Retina (tissue), 1 donor: ENCODE measurements around the gene ANXA11.

Experiments
- DNase-seq: peaks from one replicate; pipeline ENCODE4 v3.0.0-alpha.2; 2016

The ANXA11 gene

DNA sequence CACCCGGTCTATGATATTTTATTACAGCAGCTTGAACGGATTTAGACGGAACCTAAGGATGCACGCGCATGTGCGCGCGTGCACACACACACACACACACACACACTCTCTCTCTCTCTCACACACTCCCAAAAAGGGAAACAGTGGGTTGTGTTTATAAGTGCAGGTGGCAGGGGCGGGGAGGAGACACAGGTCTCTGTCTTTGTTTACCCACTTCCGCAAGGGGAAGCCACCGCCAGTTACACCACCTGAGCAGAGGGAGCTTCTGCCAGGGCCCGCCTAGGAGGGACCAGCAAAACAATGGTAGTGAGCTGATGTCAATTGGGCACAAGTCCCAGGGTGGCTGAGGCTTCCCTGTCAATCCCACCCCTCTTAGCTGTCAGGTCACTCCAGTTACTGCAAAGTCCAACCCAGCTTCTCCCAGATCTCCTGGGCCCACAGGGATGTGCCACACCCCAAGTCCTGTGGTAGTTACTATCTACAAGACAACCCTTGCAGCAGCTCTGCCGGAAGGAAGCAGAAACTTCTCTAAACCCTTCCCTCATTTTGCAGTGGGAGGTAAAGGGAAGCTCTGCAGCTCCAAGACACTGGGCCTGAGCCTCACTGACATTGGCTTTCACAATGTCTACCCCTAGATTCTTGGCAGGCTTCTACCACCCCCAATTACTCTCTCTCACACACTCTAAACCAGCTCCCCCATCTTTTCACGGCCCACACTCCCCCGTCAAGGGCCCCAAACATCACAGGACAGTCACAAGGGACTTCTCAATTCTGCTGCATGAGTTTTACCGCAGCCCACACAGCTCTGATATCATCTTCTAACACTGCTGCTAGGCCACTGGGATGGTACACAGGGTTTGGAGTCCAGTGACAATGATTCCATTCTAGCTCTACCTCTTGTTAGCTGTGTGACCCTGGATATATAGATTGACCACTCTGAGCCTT, 17.6 kb downstream of the ANXA11 start:
- no peak for DNase-seq

DNA sequence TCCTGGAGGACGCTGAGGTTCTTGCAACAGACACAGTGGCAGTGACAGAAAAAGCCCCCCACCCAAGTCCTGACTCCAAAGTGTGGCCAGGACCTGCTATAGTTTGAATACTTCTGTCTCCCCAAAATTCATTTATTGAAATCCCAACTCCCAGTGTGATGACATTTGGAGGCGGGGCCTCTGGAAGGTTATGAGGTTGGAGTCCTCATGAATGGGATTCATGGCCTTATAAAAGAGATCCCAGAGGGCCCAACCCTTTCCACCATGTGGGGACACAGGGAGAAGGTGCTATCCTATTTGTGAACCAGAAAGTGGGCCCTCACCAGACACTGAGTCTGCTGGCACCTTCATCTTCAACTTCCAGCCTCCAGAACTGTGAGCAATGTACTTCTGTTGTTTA, 18.3 kb downstream of the ANXA11 start:
- DNase-seq: no peak

DNA sequence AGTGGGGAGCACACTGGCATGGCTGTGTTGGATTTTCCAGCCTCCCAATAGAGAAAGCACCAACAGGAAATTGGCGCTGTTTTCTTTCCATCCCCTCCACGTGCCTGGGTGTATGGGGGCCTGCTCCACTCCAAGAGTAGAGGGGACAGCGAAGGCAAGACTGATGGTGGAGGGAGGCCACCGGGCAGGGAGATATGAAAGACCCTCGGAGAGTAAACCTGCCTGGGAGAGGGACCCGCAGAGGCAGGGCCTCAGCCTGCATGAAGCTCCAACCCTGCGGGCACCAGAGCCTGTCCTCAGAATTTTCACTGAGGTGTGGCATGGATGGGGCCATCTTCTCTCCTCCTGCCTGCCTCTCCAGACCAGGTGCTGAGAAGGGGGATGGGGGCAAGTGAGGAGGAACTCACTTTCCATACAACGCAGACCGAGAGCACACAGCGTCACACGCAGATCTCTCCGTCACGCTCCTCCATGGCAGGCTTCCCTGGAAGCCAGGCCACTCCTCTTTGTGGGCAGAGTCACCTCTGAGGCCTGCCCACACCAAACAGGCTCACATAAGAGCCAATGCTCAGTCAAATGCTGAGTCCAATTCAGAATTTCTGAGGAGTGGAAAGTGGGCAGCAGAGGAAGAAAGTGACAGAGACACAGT, 18.8 kb downstream of the ANXA11 start:
- no peak for DNase-seq

DNA sequence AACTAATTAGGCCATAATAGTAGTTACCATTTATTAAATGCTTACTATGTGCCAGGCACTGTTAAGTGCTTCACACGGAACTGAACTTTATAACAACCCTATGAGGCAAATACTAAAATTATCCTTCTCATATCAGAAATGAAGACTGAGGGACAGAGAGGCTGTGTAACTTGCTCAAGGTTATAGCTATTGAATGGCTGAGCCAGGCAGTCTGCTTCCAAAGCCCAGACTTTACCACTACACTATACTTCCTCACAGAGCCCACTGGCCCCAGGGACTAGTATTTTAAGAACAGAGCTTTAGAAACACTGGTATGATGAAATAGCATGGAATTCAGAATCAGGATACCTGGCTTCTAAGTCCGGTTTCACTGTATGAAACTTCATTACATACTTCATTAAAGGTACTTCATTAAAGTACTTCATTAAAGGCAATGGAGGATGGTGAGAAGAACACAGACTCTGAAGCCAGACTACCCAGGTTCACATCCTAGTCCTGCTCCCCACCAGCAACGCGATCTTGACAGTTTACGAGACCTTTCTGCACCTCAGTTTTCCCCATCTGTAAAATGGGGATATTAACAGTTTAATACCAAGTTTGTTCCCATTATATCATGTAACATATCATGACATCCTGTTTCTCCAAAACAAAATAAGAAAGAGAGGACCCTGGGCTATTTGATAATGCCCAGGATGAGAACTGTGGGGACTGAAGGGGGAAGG, 19.6 kb downstream of the ANXA11 start:
- no peak for DNase-seq

DNA sequence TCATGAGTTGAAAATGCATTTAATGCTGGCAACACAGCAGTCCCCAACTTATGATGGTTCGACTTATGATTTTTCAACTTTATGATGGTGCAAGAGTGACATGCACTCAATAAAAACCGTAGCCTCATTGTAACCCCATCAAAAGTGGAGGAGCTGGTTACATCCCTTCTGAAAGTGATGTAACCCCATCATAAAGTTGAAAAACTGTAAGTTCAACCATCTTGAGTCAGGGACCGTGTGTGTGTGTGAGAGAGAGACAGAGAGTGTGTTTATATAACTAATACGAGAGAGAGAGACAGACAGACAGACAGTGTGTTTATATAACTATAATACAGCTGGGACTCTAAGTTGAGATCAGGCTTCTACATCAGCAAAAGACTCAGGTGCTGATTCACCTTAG, 21.0 kb downstream of the ANXA11 start:
- DNase-seq: no peak

DNA sequence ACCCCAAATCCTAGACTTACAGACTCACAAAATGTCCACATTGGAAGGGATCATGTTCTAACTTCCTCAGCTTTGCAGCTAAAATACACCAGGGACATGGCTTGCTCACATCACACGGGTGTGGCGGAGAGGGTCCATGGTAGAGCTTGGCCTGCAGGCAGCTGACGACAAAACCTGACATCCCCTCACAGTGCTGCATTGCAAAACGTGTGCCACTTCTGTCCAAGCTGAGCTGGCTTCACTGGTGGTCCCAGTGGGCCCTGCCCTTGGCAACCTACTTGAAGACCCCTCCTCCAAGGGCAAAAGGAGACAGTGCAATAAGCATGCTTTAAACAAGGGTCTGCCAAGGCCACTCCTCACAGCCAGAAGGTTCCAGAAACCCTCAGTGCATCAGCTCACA, 21.9 kb downstream of the ANXA11 start:
- no peak for DNase-seq

DNA sequence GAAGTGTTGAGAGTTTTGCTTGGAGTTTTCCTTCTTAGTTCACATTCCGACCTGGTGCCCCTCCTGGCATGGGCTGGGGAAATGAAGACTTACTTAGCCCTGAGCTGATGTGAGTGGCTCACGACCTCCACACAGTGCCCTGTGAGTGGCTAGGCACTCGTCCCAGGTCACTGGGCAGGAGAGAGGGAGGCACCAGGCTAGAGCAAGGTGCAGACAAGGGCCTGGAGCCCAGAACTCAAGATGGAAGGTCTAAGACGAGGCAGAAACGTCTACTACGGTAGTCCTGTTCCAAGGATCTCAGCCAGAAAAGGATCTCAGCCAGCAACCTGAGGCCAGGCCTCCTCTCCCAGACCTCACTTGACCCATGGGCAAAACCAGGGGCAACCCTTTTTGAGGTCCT, 22.4 kb downstream of the ANXA11 start:
- DNase-seq: no peak

DNA sequence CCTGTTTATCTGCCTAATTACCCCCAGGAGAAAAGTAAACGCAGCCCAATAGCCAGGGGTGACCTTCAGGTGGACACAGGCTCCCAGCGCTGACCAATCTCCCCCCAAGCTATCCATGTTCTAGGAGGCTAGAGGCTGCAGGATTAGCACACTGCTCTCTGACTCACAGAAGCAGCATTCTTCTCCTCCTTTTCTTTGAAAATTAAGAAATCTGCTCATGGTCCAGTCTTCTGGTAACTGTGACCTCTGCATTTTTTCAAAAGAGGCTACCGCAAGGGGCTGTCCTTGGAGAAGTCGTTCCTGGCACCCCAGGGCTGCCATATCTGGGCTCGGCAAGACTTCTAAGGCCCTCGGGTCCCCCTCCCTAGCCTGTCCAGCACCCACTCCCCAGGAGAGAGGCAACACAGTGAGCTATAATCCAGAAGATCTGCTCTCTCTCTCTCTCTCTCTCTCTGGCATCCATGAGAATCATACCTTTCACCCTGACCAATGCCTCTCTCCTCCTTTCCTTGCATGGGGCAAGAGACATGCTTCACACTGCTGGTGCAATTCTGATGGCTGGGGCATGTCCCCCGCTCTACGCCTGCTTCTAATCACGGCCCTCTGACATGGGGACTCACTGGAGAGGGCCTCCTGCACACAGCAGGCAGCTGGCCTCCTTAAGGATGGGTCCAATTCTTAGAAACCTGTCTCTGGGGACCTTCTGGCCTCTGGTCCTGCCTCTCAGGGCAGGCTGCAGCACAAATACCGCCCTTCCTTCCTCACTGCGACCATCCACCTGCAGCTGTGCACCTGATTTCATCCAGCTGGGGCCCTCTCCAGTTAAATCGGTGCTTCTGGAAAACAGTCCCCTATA, 27.3 kb downstream of the ANXA11 start:
- no peak for DNase-seq

DNA sequence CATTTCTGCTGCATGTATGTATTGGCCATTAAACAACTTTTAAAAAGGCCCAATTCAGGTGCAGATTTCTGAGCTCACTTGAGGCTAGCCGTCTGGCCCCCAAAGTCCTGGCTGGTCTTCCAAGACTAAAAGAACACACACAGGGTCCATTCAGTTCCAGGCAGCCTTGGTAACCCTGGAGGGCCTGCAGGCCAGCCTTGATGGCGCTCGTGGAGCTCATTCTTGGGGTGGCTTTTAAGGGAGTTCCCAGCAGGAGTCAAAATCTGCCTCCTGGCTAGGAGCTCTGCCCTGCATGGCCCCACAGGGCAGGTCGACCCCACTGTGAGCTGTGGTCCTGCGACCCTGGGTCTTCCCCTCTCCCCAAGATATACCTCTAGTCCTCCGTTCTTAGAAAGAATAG, 28.8 kb downstream of the ANXA11 start:
- DNase-seq: no peak

DNA sequence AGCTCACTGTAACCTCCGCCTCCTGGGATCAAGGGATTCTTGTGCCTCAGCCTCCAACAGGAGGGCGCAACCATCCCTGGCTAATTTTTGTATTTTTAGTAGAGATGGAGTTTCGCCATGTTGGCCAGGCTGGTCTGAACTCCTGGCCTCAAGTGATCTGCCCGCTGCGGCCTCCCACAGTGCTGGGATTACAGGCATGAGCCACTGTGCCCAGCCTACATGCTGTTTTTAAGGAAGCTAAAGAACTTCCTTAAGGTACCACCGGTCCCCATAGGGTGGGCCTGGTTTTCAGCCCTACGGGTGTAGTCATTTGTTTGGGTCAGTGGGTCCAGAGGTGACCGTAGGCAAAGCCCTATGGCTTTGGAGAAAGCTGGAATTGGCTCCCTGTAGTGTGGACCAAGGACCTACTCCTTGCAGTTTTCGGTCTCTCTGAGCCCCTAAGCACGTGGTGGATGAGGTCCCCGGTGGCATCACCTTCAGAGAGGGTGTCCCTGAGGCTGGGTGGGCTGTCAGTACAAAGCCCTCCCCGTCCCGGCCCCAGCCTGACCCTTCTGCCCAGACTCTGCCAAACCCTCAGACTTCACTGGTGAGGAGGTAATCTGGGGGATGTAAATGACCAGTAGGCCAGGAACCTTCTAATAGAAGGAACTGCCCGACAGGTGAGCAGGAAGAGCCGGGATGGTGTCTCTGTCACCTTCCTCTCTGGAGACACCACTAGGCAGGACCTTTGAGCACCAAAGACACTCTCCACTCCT, 30.5 kb downstream of the ANXA11 start:
- no peak for DNase-seq

DNA sequence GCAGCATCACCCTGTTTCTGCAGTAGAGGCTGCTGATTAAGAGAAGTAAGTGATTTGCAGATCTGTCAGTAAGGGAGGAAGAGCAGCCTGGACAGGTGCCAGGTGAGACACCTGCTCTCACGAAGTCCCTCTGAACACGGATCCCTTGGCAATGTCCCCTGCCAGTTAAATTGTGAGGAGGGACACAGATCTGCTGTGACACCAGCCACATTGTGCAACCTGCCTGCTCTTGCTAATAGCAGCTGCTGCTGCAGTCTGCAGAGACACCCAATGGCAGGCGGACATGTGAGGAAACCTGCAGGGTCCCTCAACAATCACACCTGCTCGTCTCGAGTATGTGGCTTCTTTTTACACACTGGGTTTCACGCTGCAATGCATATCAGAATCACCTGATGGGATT, 31.9 kb downstream of the ANXA11 start:
- DNase-seq: no peak

DNA sequence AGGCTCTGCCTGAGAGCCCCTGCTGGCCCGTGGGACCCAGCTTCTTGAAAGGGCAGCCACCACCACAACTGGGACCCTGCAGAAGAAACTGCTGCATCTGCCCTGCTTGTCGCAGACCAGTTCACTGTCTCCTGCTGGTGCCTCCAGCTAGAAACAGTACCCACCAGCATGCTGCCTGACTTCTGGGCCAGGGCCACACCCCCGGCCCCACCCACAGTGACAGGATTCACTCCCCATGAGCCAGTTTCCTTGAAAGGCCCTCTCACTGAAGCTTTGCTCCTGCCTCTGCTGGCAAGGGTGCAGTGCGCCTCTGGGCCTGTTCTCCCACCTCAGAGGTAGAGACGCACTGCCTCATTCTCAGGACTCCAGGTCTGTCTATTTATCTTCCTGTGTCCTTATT, 32.4 kb downstream of the ANXA11 start:
- no peak for DNase-seq

DNA sequence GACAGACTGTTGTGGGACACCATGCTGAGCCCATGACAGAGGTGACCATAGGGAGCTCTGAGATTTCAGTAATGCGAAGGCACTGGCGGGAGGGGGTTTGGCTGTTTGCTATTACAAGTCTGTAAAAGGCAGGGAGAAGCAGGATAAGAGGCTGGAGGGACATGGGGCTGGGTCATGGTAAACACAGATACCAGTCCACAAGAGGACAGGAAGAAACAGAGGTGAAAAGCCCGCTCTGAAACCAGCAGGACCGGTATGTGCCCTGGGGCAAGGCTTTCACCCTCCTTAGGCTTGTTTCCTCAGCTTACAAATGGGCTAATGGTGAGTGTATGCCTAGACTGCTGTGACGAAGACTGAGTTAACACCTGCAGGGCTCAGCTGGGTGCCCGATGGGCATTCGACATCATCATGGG, 34.1 kb downstream of the ANXA11 start:
- DNase-seq: no peak

DNA sequence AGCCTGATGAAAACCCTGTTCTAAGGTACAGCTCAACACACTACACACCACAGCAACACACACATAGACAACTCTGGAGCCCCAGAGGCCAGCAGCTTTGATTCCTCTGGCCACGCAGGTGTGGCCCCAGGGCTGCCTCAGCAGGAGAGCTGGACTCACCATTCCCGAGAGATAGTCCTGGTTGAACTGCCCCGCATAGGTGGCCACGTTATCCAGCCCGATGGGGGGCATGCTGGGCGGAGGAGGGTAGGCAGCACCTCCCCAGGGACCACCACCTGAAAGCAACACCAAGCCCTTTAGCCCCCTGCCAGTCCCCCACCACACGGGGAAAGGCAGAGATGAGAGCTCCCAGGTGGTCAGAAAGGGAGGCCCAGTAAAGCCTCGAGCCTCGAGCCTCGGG, 34.7 kb downstream of the ANXA11 start:
- no peak for DNase-seq

DNA sequence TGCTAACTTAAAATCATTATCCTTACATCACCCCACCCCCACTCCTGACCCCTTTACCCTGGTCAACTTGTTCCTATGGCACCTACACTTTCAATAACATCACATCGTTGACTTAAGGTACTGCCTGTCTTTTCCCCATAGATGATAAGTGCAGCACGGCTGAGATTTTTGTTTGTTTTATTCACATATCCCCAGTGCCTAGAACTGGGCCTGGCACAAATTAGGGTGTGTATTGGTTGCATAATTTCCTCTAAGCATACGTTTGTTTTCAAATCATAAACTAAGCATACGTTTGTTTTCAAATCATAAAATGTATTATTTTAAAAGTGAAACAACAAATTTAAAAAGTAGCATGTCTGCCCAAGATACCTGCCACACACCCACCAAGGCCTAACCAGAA, 35.3 kb downstream of the ANXA11 start:
- DNase-seq: no peak

DNA sequence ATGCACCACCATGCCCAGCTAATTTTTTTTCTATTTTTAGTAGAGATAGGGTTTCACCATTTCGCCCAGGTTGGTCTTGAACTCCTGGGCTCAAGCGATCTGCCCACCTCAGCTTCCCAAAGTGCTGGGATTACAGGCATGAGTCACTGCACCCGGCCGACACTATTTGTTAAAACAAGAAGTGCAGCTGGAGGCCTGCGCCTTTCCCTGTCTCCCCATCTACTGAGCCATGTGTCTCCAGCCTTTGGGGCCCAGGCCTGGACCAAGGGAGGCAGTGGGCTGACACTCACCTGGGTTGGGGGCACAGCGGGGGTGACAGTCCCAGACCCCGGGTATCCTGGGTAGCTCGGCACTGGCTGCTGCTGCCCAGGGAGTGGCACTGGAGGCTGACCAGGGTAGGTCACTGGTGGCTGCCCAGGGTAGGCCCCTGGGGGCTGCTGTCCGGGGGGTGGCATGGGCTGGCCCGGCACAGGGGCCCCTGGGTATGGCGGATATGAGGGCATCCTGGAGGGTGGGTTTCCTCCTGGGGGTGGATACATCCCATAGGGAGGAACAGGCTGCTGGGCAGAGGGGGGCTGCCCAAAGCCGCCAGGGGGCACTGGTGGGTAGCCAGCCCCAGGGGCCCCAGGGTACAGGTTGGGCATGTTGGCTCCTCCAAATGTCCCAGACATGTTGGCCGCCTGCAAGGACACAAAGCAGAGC, 36.5 kb downstream of the ANXA11 start:
- no peak for DNase-seq

DNA sequence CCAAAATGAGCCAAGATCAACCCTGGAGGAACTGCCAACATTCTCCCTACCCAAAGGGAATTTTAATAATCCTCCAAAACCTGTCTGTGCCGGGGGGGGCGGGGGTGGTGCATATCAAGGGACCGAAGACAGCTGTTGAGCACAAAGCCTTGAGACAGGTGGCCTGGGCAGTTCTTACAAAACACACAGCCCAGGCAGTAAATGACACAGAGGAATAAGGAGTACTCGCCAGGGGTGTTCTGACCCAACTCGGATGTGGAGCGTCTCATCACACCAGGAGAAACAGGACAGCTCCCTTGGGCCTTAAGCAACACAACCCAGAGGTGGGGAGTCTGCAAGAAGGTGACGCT, 37.2 kb downstream of the ANXA11 start:
- no peak for DNase-seq

DNA sequence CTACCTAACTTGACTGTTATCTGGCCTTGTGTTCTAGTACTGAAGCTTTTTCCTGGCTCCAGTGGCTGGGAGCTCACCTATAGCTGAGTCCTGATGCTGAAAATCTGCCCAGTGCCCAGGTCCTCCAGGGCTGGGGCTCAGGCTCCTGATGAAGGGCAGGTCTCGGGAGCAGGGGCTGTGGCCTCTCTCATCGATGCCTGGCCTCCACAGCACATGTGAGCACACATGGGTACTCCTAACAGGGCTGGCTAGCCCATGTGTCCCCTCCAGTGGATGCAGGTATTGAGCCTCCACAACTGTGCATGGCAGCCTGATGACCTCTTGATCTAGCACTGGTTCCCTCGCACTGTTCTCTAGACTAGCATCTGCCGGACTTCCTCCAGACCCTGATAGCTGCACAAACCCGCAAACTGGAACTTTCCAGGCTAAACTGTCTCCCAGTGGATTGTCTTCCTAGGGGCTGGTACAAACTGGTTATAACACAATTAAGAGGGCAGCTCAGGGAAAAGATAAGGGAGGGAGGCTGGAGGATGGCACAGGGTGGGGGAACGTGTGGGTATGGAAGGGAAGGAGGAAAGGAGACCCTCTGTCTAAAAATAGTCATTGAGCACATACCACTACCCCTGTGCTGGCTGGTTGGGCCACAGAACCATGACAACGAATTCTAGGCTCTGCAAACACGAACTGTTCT, 37.7 kb downstream of the ANXA11 start:
- no peak for DNase-seq

DNA sequence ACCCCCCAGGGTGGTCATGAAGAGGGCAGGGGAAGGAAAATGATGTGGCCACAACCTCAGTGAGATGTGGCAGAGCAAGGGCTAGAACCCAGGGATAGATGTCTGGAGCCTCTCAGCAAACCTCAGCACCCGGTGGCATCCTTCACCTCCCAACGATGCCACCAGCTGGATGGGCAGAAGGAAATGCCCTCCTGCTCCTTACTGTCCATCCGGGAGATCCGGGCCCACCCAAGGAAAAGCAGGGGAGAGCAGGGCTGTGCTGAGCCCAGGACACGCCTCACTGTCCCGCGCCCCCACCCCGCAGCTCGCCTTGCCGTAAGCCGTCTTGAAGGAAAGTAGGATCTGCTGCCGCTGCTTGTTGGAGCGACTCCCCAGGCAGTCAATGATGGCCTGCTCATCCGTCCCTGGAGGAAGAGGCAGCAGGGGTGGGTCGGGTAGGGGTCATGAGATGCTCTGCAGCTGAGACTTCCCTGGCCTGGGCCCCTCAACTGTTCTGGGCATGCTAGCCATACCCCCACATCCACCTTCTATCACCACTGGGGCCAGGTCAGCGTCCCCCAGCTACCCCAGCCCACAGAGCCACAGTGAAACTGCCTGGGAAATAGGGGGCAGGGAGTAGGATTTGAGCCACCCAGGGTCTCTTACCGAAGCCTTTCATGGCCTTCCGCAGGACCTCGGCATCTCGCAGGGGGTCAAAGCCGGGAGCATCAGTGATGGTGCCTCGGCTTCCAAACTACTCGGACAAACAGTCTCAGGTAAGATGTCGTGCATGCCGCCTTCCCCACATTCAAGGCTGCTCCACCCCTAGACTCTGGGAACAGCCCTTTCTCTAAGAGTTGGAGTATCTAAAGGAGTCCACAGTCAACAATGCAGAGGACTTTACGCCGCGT, 38.5 kb downstream of the ANXA11 start:
- DNase-seq: no peak

DNA sequence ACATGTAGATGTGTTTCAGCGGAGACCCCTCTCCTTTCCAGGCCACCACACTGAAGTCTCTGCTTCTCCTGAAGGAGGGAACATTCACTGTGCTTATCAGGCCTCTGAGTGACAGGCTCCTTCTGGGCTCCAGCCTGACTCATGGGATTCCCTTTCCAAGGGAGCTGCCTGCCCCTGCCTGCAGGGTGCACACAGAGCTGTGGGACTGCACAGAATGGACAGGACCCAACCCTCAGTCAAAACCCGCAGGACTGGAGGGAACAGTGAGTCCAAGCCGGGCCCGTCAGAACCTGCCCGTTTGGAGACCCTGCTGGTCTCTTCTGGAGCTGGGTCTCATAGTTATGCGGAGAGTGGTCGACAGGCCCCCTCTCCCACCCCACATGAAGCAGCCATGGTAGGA, 40.2 kb downstream of the ANXA11 start:
- DNase-seq: no peak
